ENCODE results near the gene CLCN7. TPM values are rescaled to one million over a fixed set of nuclear protein-coding genes. Genes with fewer than 3 reads are reported as not detected.

Gene CLCN7
- polyA plus RNA-seq, 1 of the 3 experiments (the other 2 are of a cell fraction): 44.3 TPM

GRCh38 chr16:1445518-1446203 is 29.2 kb downstream of the CLCN7 start (continued):
- no peak for TF ChIP-seq PBX3 (IDR thresholded peaks at IDR 0.05)
- TF ChIP-seq TCF12 (IDR thresholded peaks at IDR 0.05): no peak

GRCh38 chr16:1444730-1445517 is 29.9 kb downstream of the CLCN7 start:
- Histone ChIP-seq H3F3A (replicated peaks; ENCODE audit: insufficient read depth) (no peaks in the 10 kb centered on the region), H2AFZ (ENCODE audit: low read depth) (no peak overlapping the region), H4K20me1 (ENCODE audit: insufficient read depth) (no peaks in the 10 kb centered on the region), H3K9me3 (no peaks in the 10 kb centered on the region), H3K36me3 (replicated peaks in 1 of 2; ENCODE audit: control insufficient read depth in 1 of 2, insufficient read depth in 2 of 2, low read length in 1 of 2) (peaks cover 0 to 8% of the 10 kb centered on the region in 2 experiments), H3K79me2 (ENCODE audit: insufficient read depth) (no peaks in the 10 kb centered on the region), H3K27me3 (ENCODE audit: insufficient read depth) (no peaks in the 10 kb centered on the region), H3K4me2 (no peak overlapping the region), H3K4me3 (ENCODE audit: low read depth in 2 of 2, low read length in 1 of 2) (no peak overlapping the region), H3K9ac (no peak overlapping the region), H3K9me2 (no peaks in the 10 kb centered on the region), H3K4me1 (ENCODE audit: control insufficient read depth in 1 of 2, insufficient read depth in 2 of 2, low read depth in 1 of 2, low read length in 1 of 2) (no peaks in the 10 kb centered on the region), H3K27ac (ENCODE audit: low read depth in 2 of 2, low read length in 1 of 2) (no peak overlapping the region)
- no peak for DNase-seq
- TF ChIP-seq CHD2 (IDR thresholded peaks at IDR 0.05; ENCODE audit: low read length, partially characterized antibody) (no peak), SIN3A (IDR thresholded peaks at IDR 0.05; ENCODE audit: borderline replicate concordance, low read depth, low read length) (no peak), GABPA (IDR thresholded peaks at IDR 0.05; ENCODE audit: low read depth) (no peak), RXRA (IDR thresholded peaks at IDR 0.05; ENCODE audit: borderline replicate concordance, low read depth) (no peak), RFX5 (IDR thresholded peaks at IDR 0.05; ENCODE audit: low read length) (no peak), POLR2AphosphoS5 (IDR thresholded peaks at IDR 0.05; ENCODE audit: low read depth, low read length) (no peak), NRF1 (IDR thresholded peaks at IDR 0.05; ENCODE audit: low read depth, low read length) (no peak), MEF2A (IDR thresholded peaks at IDR 0.05; ENCODE audit: borderline replicate concordance, low read depth) (no peak), REST (IDR thresholded peaks at IDR 0.05; ENCODE audit: low read depth, low read length) (no peak), USF2 (IDR thresholded peaks at IDR 0.05; ENCODE audit: borderline replicate concordance, low read depth, low read length) (no peak), ELF1 (IDR thresholded peaks at IDR 0.05) (no peak), USF1 (IDR thresholded peaks at IDR 0.05; ENCODE audit: borderline replicate concordance, low read depth) (no peak), FOXM1 (IDR thresholded peaks at IDR 0.05; ENCODE audit: low read depth) (no peak), GATA2 (CRISPR knock-in tag; IDR thresholded peaks at IDR 0.05) (no peak), NFIC (IDR thresholded peaks at IDR 0.05; ENCODE audit: borderline replicate concordance) (no peak), MXI1 (IDR thresholded peaks at IDR 0.05; ENCODE audit: low read depth, low read length) (no peak), TAF1 (IDR thresholded peaks at IDR 0.05; ENCODE audit: borderline replicate concordance, low read depth, low read length) (no peak), YY1 (IDR thresholded peaks at IDR 0.05; ENCODE audit: low read depth) (no peak), PBX3 (IDR thresholded peaks at IDR 0.05) (no peak)
- POLR2A ChIA-PET: no interaction called here
- CTCF ChIA-PET: no interaction called here
- WGBS (ENCODE audit: low lambda C conversion rate): 89% methylated on average over 30 of the region's 48 CpGs

Data from SK-N-SH (cell line).